ENCODE measurements around the gene CCDC40. TPM values are rescaled to one million over a fixed set of nuclear protein-coding genes. Genes with fewer than 3 reads are reported as not detected.
A peak's percentile ranks its signal among the peaks of the same experiment; 100 is the strongest.

Gene CCDC40
- total RNA-seq, 1 donor from 2014 or later: 4.5 TPM

GRCh38 chr17:80105762-80106161 is 69.3 kb downstream of the CCDC40 start:
- ATAC-seq (ENCODE audit: poor library complexity): no peak
- intact Hi-C loops (cut with DNase I): no loop called here
- peak; percentile 41 for DNase-seq

GRCh38 chr17:80106176-80106575 is 69.7 kb downstream of the CCDC40 start:
- intact Hi-C loops (cut with DNase I): no loop called here
- ATAC-seq (ENCODE audit: poor library complexity): no peak
- DNase-seq: peak; percentile 26

- DNase-seq (no peak), ATAC-seq (ENCODE audit: poor library complexity) (no peak)
- intact Hi-C loops (cut with DNase I): no loop called here
These were observed 70.3 kb downstream of the CCDC40 start for GRCh38 chr17:80106751-80107150.

- intact Hi-C loops (cut with DNase I): no loop called here
- DNase-seq (no peak), ATAC-seq (ENCODE audit: poor library complexity) (no peak)
These were observed 71.0 kb downstream of the CCDC40 start for GRCh38 chr17:80107231-80108021.

GRCh38 chr17:80108036-80108971 is 71.9 kb downstream of the CCDC40 start:
- ATAC-seq (ENCODE audit: poor library complexity): no peak
- intact Hi-C loops (cut with DNase I): no loop called here
- DNase-seq: no peak

GRCh38 chr17:80109066-80109660 is 72.7 kb downstream of the CCDC40 start:
- DNase-seq (no peak), ATAC-seq (ENCODE audit: poor library complexity) (no peak)
- intact Hi-C loops (cut with DNase I): no loop called here

GRCh38 chr17:80109713-80110446 is 73.4 kb downstream of the CCDC40 start:
- ATAC-seq (ENCODE audit: poor library complexity): no peak

GRCh38 chr17:80110447-80110812 is 74.0 kb downstream of the CCDC40 start:
- DNase-seq (no peak), ATAC-seq (ENCODE audit: poor library complexity) (no peak)
- intact Hi-C loops (cut with DNase I): no loop called here

More at GRCh38 chr17:80109713-80110446, 73.4 kb downstream of the CCDC40 start:
- no peak for DNase-seq
- intact Hi-C loops (cut with DNase I): no loop called here

- no peak for DNase-seq
- ATAC-seq (ENCODE audit: poor library complexity): no peak
- intact Hi-C loops (cut with DNase I): no loop called here
These were observed 74.7 kb downstream of the CCDC40 start for GRCh38 chr17:80110927-80111701.

- intact Hi-C loops (cut with DNase I): no loop called here
- ATAC-seq (ENCODE audit: poor library complexity) (no peak), DNase-seq (no peak)
These were observed 75.4 kb downstream of the CCDC40 start for GRCh38 chr17:80111702-80112470.

GRCh38 chr17:80112471-80113032 is 76.1 kb downstream of the CCDC40 start:
- no peak for ATAC-seq (ENCODE audit: poor library complexity)
- intact Hi-C loops (cut with DNase I): no loop called here
- no peak for DNase-seq

GRCh38 chr17:80113033-80113484 is 76.6 kb downstream of the CCDC40 start:
- DNase-seq (no peak), ATAC-seq (ENCODE audit: poor library complexity) (no peak)
- intact Hi-C loops (cut with DNase I): no loop called here

GRCh38 chr17:80114758-80115157 is 78.3 kb downstream of the CCDC40 start:
- DNase-seq (no peak), ATAC-seq (ENCODE audit: poor library complexity) (no peak)
- intact Hi-C loops (cut with DNase I): no loop called here

GRCh38 chr17:80115159-80115558 is 78.7 kb downstream of the CCDC40 start:
- intact Hi-C loops (cut with DNase I): no loop called here
- DNase-seq: no peak
- ATAC-seq (ENCODE audit: poor library complexity): no peak

- DNase-seq (no peak), ATAC-seq (ENCODE audit: poor library complexity) (no peak)
- intact Hi-C loops (cut with DNase I): no loop called here
These were observed 80.0 kb downstream of the CCDC40 start for GRCh38 chr17:80116276-80116920.

- DNase-seq (no peak), ATAC-seq (ENCODE audit: poor library complexity) (no peak)
- intact Hi-C loops (cut with DNase I): no loop called here
These were observed 80.5 kb downstream of the CCDC40 start for GRCh38 chr17:80116921-80117380.
